Activated T-helper 1 cell treated with Interleukin-2 at 50 U/mL for 16 hours (primary cell): ENCODE data around the gene MCF2.

Experiments
- DNase-seq: peaks from one replicate; pipeline ENCODE4 v3.0.0-alpha.2; 2020; ENCODE audit warnings: low read depth

MCF2 gene

DNA sequence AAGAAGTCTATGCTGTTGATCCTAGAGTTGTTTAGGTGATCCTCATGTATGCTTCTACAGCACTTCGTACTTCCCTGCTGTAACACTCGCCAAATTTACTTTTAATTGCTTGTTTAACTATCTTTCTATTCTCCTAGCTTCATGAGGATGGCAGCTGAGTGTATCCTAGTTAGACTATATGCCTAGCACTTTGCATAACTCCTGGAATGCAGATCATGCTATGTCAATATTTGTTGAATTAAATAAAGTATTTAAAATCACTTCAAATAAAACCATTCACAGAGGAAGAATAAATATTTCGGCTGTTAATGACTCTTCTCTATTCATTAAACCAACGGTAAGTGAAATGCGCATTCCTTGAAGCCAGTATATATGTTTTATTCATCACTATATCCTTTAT lies 122.4 kb downstream of the MCF2 start:
- DNase-seq = no peak

- no peak for DNase-seq
These were observed 126.9 kb downstream of the MCF2 start for GRCh38 chrX:139581068-139581467.

DNA sequence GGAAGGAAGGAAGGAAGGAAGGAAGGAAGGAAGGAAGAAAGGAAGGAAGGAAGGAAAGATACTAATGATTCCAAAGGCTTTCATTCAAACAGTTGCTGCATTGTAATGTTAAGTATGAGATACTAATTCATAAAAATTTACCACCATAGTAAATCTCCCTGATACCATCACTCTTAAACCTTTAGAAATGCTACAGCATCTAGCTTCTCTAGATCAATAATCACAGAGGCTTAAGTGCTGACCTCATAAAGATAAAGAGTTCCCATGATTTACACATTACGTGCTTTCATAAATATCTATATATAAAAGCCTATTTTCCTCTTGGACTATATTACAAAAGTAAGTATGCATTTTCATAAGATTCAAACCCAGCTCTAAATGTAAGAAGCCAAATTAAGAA lies 141.0 kb downstream of the MCF2 start:
- no peak for DNase-seq

DNA sequence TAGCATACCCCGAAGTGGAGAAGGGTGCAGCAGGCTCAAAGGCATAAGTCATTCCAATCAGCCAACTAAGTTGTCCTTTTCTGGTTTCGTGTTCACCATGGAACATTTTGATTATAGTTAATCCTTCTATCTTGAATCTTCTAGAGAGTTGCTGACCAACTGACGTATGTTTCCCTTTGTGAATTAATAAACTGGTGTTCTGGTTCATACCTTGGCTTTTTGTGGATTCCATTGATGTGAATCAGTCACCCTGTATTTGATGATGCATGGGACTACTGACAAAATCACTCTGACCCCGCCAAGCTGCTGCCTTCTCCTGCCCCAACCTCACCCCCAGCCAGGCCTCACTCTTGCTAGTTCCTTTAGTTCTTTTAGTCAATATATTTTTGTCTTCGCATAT lies 144.7 kb downstream of the MCF2 start:
- no peak for DNase-seq

DNA sequence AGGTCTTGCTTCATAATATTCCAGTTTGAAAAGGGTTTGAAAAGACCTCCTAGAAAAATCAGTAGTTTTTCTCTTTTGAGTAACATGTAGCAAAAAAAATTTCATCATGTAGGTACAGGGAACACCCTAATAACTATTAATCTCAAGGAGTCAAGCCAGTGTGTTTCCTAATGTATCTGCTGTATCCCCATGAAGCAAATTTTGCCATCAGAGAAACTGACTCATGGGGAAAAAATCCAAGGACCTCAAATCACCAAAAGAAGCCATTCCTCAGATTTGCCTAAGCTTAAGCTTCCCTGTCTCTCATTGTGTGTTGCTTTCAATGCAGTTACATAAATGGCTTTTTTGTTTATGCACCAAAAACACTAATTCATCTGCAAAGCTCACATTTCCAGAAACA lies 147.7 kb downstream of the MCF2 start:
- no peak for DNase-seq

DNA sequence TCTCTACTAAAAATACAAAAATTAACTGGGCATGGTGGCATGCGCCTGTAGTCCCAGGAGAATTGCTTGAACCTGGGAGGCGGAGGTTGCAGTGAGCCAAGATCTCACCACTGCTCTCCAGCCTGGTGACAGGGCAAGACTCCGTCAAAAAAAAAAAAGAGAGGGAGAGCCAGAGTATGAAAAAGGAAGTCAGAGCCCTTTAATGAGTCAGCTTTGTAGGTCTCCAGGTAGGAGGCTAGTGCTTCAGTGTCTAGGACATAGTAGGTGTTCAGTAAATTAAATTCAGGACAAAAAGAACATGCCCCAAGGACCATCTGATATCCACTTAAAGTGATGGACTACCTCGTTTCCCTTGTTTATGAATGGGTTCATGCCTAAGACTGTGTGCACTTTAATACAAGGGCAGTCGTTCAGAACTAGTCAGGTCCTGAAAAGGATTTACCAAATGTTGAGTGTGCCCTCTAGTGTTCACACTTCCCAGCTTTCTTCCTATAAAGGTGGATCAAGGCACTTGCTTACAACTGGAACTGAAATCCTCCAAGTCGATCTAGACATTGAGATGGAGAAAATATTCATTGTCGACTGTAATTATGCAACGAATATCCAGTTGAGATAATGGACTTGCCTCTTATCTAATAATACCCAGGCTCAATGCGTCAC lies 148.5 kb downstream of the MCF2 start:
- no peak for DNase-seq

DNA sequence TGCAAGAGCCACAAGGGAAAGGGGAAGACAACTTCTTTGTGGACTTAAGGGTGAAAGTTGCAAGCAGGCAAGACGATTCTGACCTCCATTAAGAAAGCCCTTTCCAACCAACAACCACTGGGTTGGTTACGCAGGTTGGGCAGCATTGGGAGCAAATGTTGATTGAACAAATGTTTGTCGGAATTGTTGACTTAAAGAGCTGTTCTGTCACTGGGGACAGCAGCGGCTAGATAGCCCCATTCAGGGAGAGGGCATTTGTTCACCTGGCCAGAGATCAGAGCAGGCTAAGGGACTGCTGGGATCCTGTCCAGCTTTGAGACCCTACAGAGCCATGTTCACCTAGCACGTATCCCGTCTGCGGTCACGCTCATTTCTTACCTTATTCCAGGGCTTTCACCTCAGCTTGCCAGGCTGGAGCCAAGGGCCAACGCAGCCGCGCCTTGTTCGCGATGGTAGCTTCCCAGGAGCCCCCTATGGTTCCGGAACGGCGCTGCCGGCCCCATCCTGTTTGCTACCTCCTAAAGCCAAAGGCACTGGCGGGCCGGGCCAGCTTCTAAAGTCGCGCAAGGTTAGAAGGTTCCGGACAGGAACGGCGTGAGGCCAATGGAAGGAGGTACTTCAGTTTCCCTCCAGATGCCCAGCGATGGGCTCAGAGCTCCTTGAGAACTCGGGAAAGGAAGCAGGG lies 152.8 kb downstream of the MCF2 start:
- DNase-seq = no peak

DNA sequence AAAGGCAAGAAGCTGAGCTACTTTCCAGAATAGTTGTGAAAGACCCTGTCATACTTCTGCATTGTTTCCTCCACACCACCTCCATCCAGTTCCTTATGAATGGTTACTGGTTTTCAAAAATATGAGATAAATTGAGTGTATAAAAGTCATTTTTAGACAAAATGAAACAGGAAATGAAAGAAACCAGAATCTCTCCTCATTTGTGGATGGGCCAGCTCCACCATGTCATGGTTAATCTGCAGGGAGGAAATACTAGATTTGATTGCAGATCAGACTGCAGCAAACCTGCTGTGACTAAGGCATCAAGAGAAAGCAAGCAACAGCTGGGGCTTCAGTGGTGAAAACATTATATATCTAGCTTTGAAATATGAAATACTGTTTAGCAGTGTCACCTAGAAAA lies 153.6 kb downstream of the MCF2 start:
- DNase-seq = no peak

DNA sequence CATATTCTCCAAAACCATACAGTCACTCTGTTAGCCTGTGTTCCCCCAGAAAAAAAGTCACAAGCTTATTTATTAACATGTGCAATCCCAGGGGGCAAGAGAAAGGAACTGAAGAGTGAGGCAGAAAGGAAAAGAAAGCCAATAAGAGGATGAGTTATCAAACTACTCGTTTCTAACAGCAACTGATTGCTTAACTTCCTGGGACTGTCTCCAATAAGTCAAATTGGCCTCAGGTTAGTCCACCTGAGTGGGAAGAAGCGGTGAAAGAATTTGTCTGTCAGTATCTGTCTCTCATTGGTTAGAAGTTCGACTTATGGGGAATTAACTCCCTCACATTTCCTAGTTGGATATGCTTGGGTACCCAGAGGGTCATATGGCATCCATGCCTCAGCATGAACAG lies 163.4 kb downstream of the MCF2 start:
- no peak for DNase-seq

DNA sequence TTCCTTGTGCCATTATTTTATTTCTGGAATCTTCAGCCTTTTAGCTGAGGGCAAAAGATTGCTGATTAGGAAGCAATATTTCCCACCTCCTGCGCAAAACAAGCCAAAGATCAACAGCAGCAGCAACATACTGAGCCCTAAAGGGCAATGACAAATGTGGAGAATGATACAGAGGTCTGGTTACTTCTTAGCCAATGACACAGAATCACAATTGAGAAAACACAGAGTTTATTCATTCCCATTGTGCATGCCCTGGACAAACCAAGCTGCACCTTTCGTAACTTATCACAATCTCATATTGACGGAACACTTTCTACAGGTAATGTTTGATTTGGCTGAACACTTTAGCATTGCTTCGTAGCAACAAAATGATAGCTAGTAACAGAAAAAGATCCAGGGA lies 164.0 kb downstream of the MCF2 start:
- no peak for DNase-seq

DNA sequence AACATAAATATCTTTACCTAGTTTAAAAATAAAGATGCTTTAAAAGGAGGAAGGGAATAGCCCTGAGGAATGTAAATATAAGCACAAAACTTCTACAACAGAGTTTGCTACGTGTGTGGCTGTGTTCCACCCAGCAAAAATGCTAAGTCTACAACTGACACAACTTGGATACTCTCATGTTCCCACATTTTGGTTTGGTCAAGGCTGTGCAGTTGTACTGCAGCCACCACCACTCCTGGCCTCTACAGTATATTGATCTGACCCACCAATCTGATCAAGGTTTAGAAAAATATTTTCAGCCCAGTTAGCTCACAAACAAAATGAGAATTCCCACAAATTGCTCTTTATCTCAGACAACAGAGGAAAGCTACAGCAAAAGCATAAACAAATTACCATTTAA lies 165.3 kb downstream of the MCF2 start:
- no peak for DNase-seq

DNA sequence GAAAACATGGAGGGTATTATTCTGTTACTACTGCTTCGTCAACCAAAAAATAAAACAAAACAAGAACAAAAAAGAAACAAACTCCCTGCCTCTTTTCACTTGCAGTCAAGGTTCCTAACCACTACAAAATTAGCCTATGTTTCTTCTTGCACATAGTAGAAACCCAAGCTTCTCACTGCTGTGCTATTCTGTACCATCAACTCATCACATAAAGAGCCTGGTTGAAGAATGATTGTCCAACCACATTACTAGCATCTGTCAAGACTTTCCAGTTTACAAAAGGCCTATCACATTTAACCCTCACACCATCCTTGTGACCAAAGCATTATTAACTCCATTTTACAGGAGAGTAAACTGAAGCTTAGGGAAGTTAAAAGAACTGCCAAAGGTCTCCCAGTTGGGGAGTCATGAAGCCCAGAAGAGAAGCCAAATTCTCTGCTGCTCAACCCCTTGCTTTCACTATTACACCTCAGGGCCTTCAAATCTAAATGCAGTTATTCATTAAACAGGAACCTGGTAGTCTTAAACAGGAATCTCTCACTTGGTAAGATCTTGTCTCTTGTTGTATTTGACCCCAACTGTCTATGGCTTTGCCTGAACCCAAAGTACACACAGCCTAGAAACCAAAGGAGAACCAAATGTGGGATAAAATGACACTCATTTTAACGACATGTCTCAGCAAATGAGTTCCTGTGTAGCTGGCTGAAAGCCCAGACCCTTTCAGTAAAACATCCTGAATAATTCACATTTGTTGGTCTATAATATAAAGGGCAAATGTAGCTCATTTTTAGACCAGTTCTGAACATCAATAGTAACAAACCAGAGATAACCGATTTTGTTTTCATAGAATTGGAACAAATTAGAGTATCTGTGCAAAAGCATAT lies 168.8 kb downstream of the MCF2 start:
- DNase-seq = no peak

DNA sequence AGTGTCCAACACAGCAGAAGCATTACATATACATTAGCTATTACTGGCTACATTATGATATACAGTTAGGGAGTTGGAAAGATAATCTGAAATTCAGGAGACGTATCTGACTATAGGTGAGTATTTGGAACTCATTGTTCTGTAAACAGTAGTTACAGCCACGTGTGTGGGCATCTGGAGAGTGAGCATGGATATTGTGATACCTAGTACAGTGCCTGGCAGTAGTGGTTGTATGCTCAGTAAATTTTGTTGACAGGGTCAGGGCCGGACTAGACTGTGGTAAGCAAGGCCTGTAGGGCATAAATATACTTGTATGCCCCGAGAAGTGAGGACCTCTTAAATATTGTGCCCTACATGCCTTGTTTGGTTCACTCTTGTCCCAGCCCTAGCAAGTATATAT lies 174.5 kb downstream of the MCF2 start:
- DNase-seq = no peak

DNA sequence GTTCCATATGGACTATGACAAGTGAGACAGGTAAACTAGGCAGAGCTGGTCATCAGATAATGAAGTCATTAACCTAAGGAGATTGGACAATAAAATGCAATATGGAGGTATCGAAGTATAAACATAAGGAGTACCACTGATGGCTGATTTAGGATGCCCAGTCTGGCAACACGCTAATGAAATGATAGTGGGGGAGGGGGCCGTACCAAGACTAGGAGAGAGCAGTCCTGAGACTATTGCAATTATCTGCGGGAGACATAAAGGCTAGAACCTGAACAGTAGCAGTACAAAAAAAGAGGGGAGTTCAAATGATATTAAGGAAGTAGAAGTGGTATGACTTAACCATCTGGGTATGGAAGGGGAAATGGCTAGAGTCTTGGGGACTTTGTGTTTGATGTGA lies 175.1 kb downstream of the MCF2 start:
- DNase-seq = no peak
